ENCODE data around the gene MOB3C.

The MOB3C gene

GRCh38 chr1:46621930-46622329 lies 5.3 kb upstream of the MOB3C start:
- TF ChIP-seq CTCF (IDR thresholded peaks at IDR 0.05; ENCODE audit: low read depth, low read length): no peak
- peak in 1 of 2 donors; percentile 14 for DNase-seq (ENCODE audit: low read depth in 2 of 2)
- no peak overlapping the region for H3K4me3 ChIP-seq (replicated peaks in 1 of 2; ENCODE audit: low read depth in 2 of 2, low read length in 2 of 2)

GRCh38 chr1:46619656-46620258 lies 3.1 kb upstream of the MOB3C start:
- no peak for DNase-seq (ENCODE audit: low read depth in 2 of 2)
- no peak for TF ChIP-seq CTCF (IDR thresholded peaks at IDR 0.05; ENCODE audit: low read depth, low read length)
- H3K4me3 ChIP-seq (replicated peaks in 1 of 2; ENCODE audit: low read depth in 2 of 2, low read length in 2 of 2): no peak overlapping the region

GRCh38 chr1:46618754-46619415 lies 2.3 kb upstream of the MOB3C start:
- no peak overlapping the region for H3K4me3 ChIP-seq (replicated peaks in 1 of 2; ENCODE audit: low read depth in 2 of 2, low read length in 2 of 2)
- no peak for DNase-seq (ENCODE audit: low read depth in 2 of 2)
- no peak for TF ChIP-seq CTCF (IDR thresholded peaks at IDR 0.05; ENCODE audit: low read depth, low read length)

GRCh38 chr1:46617833-46618232 lies 1.2 kb upstream of the MOB3C start:
- TF ChIP-seq CTCF (IDR thresholded peaks at IDR 0.05; ENCODE audit: low read depth, low read length): no peak
- DNase-seq (ENCODE audit: low read depth in 2 of 2): no peak
- no peak overlapping the region for H3K4me3 ChIP-seq (replicated peaks in 1 of 2; ENCODE audit: low read depth in 2 of 2, low read length in 2 of 2)

GRCh38 chr1:46617108-46617800 lies 643 bp upstream of the MOB3C start:
- TF ChIP-seq CTCF (IDR thresholded peaks at IDR 0.05; ENCODE audit: low read depth, low read length): no peak
- DNase-seq (ENCODE audit: low read depth in 2 of 2): no peak
- peak overlapping the region; percentile 84 to 91 for H3K4me3 ChIP-seq (replicated peaks in 1 of 2; ENCODE audit: low read depth in 2 of 2, low read length in 2 of 2)

- peak overlapping the region; percentile 84 to 91 for H3K4me3 ChIP-seq (replicated peaks in 1 of 2; ENCODE audit: low read depth in 2 of 2, low read length in 2 of 2)
- no peak for TF ChIP-seq CTCF (IDR thresholded peaks at IDR 0.05; ENCODE audit: low read depth, low read length)
- DNase-seq (ENCODE audit: low read depth in 2 of 2): no peak
These were observed 876 bp downstream of the MOB3C start for GRCh38 chr1:46615735-46616134.

Measured in cardiac fibroblast (primary cell).